ENCODE measurements around the gene SHOC2. TPM values are rescaled to one million over a fixed set of nuclear protein-coding genes. Genes with fewer than 3 reads are reported as not detected.

The SHOC2 gene
- total and polyA plus RNA-seq, 2 of the 13 experiments (the other 11 are each of a cell fraction or from before 2014, with no cell fraction given) = 8.6 to 25.5 TPM

DNA sequence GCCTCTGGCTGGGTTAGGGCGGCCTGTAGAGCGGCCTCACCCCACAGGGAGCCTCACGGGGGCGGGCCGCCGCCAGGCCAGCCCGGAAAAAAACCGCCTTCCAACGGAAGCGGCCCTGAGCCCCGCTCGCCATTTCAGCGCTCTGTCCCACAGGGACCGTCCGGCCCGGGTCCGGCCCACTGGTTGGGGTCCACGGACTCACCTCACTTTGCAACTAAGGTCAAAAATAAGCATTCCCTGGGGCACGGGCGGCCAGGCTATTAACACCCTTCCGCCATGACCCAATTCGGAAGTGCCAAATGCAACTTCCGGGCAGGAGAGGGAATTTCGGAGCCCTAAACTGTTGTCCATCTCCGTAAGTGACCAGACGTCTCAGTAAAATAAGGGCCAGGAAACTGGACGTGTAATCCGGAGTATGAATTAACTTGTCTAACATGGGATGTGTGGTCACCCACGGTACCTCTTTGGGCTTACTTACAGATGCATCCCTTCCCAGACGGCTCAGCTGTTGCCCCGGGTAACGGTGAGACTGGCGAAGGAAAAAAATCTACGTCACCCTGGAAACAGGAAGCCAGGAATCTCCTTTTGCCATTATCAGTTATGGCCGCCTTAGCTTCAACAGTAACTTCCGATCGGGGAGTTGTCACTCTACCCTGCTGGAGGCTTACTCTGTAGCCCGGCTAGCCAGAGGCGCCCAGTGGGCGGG, 608 bp upstream of the SHOC2 start, which contains the start of gene BBIP1 (continued):
- TF ChIP-seq EEA1 (CRISPR knock-in tag; IDR thresholded peaks at IDR 0.05; ENCODE audit: borderline replicate concordance) = no peak
- TF ChIP-seq, protein P1, sequence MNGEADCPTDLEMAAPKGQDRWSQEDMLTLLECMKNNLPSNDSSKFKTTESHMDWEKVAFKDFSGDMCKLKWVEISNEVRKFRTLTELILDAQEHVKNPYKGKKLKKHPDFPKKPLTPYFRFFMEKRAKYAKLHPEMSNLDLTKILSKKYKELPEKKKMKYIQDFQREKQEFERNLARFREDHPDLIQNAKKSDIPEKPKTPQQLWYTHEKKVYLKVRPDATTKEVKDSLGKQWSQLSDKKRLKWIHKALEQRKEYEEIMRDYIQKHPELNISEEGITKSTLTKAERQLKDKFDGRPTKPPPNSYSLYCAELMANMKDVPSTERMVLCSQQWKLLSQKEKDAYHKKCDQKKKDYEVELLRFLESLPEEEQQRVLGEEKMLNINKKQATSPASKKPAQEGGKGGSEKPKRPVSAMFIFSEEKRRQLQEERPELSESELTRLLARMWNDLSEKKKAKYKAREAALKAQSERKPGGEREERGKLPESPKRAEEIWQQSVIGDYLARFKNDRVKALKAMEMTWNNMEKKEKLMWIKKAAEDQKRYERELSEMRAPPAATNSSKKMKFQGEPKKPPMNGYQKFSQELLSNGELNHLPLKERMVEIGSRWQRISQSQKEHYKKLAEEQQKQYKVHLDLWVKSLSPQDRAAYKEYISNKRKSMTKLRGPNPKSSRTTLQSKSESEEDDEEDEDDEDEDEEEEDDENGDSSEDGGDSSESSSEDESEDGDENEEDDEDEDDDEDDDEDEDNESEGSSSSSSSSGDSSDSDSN (CRISPR knock-in tag; IDR thresholded peaks at IDR 0.05) = peak; percentile 87
- TF ChIP-seq ZNF567 (CRISPR knock-in tag; IDR thresholded peaks at IDR 0.05; ENCODE audit: borderline replicate concordance) = peak; percentile 71; the same call in 1 of the 2 replicates
- peak; percentile 89 for TF ChIP-seq THAP11 (CRISPR knock-in tag; IDR thresholded peaks at IDR 0.05)
- TF ChIP-seq AGO1 (IDR thresholded peaks at IDR 0.05; ENCODE audit: low read depth, low read length, poor library complexity, severe bottlenecking) = peak; percentile 43
- TF ChIP-seq EZH2 (conservative IDR thresholded peaks at IDR 0.05; ENCODE audit: low read depth, low read length) = no peak
- TF ChIP-seq ZNF549 (CRISPR knock-in tag; IDR thresholded peaks at IDR 0.05) = no peak
- TF ChIP-seq, protein P2, sequence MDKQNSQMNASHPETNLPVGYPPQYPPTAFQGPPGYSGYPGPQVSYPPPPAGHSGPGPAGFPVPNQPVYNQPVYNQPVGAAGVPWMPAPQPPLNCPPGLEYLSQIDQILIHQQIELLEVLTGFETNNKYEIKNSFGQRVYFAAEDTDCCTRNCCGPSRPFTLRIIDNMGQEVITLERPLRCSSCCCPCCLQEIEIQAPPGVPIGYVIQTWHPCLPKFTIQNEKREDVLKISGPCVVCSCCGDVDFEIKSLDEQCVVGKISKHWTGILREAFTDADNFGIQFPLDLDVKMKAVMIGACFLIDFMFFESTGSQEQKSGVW (CRISPR knock-in tag; IDR thresholded peaks at IDR 0.05; ENCODE audit: borderline replicate concordance) = no peak
- TF ChIP-seq, protein P3, sequence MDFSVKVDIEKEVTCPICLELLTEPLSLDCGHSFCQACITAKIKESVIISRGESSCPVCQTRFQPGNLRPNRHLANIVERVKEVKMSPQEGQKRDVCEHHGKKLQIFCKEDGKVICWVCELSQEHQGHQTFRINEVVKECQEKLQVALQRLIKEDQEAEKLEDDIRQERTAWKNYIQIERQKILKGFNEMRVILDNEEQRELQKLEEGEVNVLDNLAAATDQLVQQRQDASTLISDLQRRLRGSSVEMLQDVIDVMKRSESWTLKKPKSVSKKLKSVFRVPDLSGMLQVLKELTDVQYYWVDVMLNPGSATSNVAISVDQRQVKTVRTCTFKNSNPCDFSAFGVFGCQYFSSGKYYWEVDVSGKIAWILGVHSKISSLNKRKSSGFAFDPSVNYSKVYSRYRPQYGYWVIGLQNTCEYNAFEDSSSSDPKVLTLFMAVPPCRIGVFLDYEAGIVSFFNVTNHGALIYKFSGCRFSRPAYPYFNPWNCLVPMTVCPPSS (IDR thresholded peaks at IDR 0.05) = no peak
- TF ChIP-seq ZNF24 (IDR thresholded peaks at IDR 0.05) = no peak
- TF ChIP-seq, protein P4, sequence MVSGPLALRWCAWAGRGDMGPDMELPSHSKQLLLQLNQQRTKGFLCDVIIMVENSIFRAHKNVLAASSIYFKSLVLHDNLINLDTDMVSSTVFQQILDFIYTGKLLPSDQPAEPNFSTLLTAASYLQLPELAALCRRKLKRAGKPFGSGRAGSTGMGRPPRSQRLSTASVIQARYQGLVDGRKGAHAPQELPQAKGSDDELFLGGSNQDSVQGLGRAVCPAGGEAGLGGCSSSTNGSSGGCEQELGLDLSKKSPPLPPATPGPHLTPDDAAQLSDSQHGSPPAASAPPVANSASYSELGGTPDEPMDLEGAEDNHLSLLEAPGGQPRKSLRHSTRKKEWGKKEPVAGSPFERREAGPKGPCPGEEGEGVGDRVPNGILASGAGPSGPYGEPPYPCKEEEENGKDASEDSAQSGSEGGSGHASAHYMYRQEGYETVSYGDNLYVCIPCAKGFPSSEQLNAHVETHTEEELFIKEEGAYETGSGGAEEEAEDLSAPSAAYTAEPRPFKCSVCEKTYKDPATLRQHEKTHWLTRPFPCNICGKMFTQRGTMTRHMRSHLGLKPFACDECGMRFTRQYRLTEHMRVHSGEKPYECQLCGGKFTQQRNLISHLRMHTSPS (CRISPR knock-in tag; IDR thresholded peaks at IDR 0.05; ENCODE audit: low read depth) = no peak
- TF ChIP-seq, protein P5, sequence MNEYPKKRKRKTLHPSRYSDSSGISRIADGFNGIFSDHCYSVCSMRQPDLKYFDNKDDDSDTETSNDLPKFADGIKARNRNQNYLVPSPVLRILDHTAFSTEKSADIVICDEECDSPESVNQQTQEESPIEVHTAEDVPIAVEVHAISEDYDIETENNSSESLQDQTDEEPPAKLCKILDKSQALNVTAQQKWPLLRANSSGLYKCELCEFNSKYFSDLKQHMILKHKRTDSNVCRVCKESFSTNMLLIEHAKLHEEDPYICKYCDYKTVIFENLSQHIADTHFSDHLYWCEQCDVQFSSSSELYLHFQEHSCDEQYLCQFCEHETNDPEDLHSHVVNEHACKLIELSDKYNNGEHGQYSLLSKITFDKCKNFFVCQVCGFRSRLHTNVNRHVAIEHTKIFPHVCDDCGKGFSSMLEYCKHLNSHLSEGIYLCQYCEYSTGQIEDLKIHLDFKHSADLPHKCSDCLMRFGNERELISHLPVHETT (CRISPR knock-in tag; conservative IDR thresholded peaks at IDR 0.05) = no peak
- TF ChIP-seq TEAD3 (CRISPR knock-in tag; optimal IDR thresholded peaks at IDR 0.05; ENCODE audit: borderline replicate concordance) = no peak
- peak; percentile 63 for TF ChIP-seq MAZ (IDR thresholded peaks at IDR 0.05; ENCODE audit: borderline replicate concordance, low read depth, low read length)
- TF ChIP-seq MAZ (CRISPR knock-in tag; IDR thresholded peaks at IDR 0.05; ENCODE audit: low read depth) = peak; percentile 62; the same call in 1 of the 2 replicates
- TF ChIP-seq TARDBP (CRISPR knock-in tag; IDR thresholded peaks at IDR 0.05) = no peak; the same call in 1 of the 2 replicates
- TF ChIP-seq ZNF839 (CRISPR knock-in tag; IDR thresholded peaks at IDR 0.05; ENCODE audit: borderline replicate concordance) = no peak; the same call in none of the 2 replicates
- no peak for TF ChIP-seq ZNF713 (CRISPR knock-in tag; IDR thresholded peaks at IDR 0.05)
- TF ChIP-seq ZNF282 (IDR thresholded peaks at IDR 0.05; ENCODE audit: partially characterized antibody) = no peak
- TF ChIP-seq ZNF274 (CRISPR knock-in tag; IDR thresholded peaks at IDR 0.05) = no peak; the same call in none of the 2 replicates
